SK-N-SH (cell line): ENCODE data around the gene SPEF2. TPM values are rescaled to one million over a fixed set of nuclear protein-coding genes. Genes with fewer than 3 reads are reported as not detected.
A peak's percentile ranks its signal among the peaks of the same experiment; 100 is the strongest.

ENCODE experiments used
- CTCF ChIA-PET: fragments of 300-600, 350-600 bp; formaldehyde crosslinking; extraction: SDS; loops from one replicate; lab custom pipeline; 2021; lab: Yijun Ruan, JAX
- POLR2A ChIA-PET: fragments of 350-600 bp; sonication (Branson Sonifier 250); formaldehyde crosslinking; extraction: SDS; loops from one replicate; lab custom pipeline; 2020; ENCODE audit warnings: antibody characterized with exemption, inconsistent platforms; lab: Yijun Ruan, JAX
- DNase-seq: peaks from one replicate; pipeline ENCODE4 v3.0.0; 2012
- H2AFZ ChIP-seq: fragments of 200-600 bp; sonication (generic); 2 replicates; pipeline ENCODE4 v1.8.1; 2016; ENCODE audit warnings: antibody characterized with exemption, mild to moderate bottlenecking, low read depth
- H3F3A ChIP-seq: fragments of 200-600 bp; sonication (generic); replicated peaks from 2 replicates; pipeline ENCODE3; 2016; ENCODE audit warnings: antibody characterized with exemption, mild to moderate bottlenecking; ENCODE audit not compliant: insufficient read depth
- H3K27ac ChIP-seq, 2 experiments: fragments of 200-500 bp in 1 of 2; fragments of 200-600 bp in 1 of 2; sonication (Bioruptor generic) in 1 of 2; sonication (generic), shearing (Covaris generic) in 1 of 2; 2 replicates each; pipeline versions ENCODE4 v1.5.1 to v1.6.1; 2014 to 2016; ENCODE audit warnings: low read depth in 2 of 2, inconsistent platforms in 1 of 2, low read length in 1 of 2, mild to moderate bottlenecking in 1 of 2, mixed read lengths in 1 of 2
- H3K27me3 ChIP-seq: fragments of 200-600 bp; sonication (generic), shearing (Covaris generic); 2 replicates; pipeline ENCODE4 v1.6.1; 2016; ENCODE audit warnings: mixed run types; ENCODE audit not compliant: insufficient read depth
- H3K36me3 ChIP-seq, 2 experiments: fragments of 200-500 bp in 1 of 2; fragments of 200-600 bp in 1 of 2; sonication (Bioruptor generic) in 1 of 2; sonication (generic) in 1 of 2; replicated peaks in 1 of 2; 2 replicates each; pipeline versions ENCODE3 to v1.5.1; 2014 to 2016; ENCODE audit warnings: low read length in 1 of 2, mild to moderate bottlenecking in 1 of 2; ENCODE audit not compliant: insufficient read depth in 2 of 2, control insufficient read depth in 1 of 2
- H3K4me1 ChIP-seq, 2 experiments: fragments of 200-500 bp in 1 of 2; fragments of 200-600 bp in 1 of 2; sonication (Bioruptor generic) in 1 of 2; sonication (generic), shearing (Covaris generic) in 1 of 2; 2 replicates each; pipeline versions ENCODE4 v1.5.1 to v1.6.1; 2014 to 2016; ENCODE audit warnings: low read depth in 1 of 2, low read length in 1 of 2, mixed run types in 1 of 2; ENCODE audit not compliant: insufficient read depth in 2 of 2, control insufficient read depth in 1 of 2
- H3K4me2 ChIP-seq: fragments of 200-600 bp; sonication (generic), shearing (Covaris generic); 2 replicates; pipeline ENCODE4 v1.6.1; 2017; ENCODE audit warnings: mixed run types
- H3K4me3 ChIP-seq, 2 experiments: fragments of 200-500 bp in 1 of 2; fragments of 200-600 bp in 1 of 2; sonication (Bioruptor generic) in 1 of 2; sonication (generic), shearing (Covaris generic) in 1 of 2; 2 replicates each; pipeline versions ENCODE4 v1.5.1 to v1.8.1; 2014 to 2016; ENCODE audit warnings: low read depth in 2 of 2, inconsistent platforms in 1 of 2, low read length in 1 of 2, mild to moderate bottlenecking in 1 of 2, mixed read lengths in 1 of 2, moderate library complexity in 1 of 2
- H3K79me2 ChIP-seq: fragments of 200-600 bp; sonication (generic); 2 replicates; pipeline ENCODE4 v1.8.1; 2017; ENCODE audit warnings: mild to moderate bottlenecking; ENCODE audit not compliant: insufficient read depth
- H3K9ac ChIP-seq: fragments of 200-600 bp; sonication (generic); 2 replicates; pipeline ENCODE4 v1.6.1; 2017; ENCODE audit warnings: mixed run types
- H3K9me2 ChIP-seq: fragments of 200-600 bp; sonication (generic); 2 replicates; pipeline ENCODE4 v1.6.1; 2017; ENCODE audit warnings: mixed run types
- H3K9me3 ChIP-seq: fragments of 200-600 bp; sonication (generic); 2 replicates; pipeline ENCODE4 v1.6.1; 2017; ENCODE audit warnings: mixed run types, mild to moderate bottlenecking, moderate library complexity
- H4K20me1 ChIP-seq: fragments of 200-600 bp; sonication (generic); 2 replicates; pipeline ENCODE4 v1.6.1; 2017; ENCODE audit warnings: mild to moderate bottlenecking, mixed run types; ENCODE audit not compliant: insufficient read depth
- CHD2 ChIP-seq: fragments of 150-350 bp; IDR thresholded peaks from 2 replicates; pipeline ENCODE4 v1.6.1; 2018; ENCODE audit warnings: low read length; ENCODE audit not compliant: partially characterized antibody
- CTCF ChIP-seq: fragments of 200-600 bp; sonication (generic); IDR thresholded peaks from 2 replicates; pipeline ENCODE4 v1.6.1; 2017; ENCODE audit warnings: antibody characterized with exemption, mild to moderate bottlenecking, moderate library complexity
- ELF1 ChIP-seq: IDR thresholded peaks from 2 replicates; pipeline ENCODE4 v1.4.0; 2012
- EP300 ChIP-seq, 2 experiments: IDR thresholded peaks; 2 replicates each; pipeline versions ENCODE4 v1.4.0 to v1.6.1; 2012; ENCODE audit warnings: borderline replicate concordance in 1 of 2, low read depth in 1 of 2, low read length in 1 of 2
- FOSL2 ChIP-seq: IDR thresholded peaks from 2 replicates; pipeline ENCODE4 v1.4.0; 2012; ENCODE audit warnings: low read depth, mild to moderate bottlenecking, moderate library complexity, borderline replicate concordance
- FOXJ3 ChIP-seq: sonication (generic); formaldehyde crosslinking; IDR thresholded peaks from 2 replicates; pipeline ENCODE4 v1.5.1; 2020; ENCODE audit warnings: mild to moderate bottlenecking, missing genetic modification reagents
- FOXM1 ChIP-seq: IDR thresholded peaks from 2 replicates; pipeline ENCODE4 v1.4.0; 2012; ENCODE audit warnings: low read depth, mild to moderate bottlenecking
- GABPA ChIP-seq: IDR thresholded peaks from 2 replicates; pipeline ENCODE4 v1.4.0; 2012; ENCODE audit warnings: low read depth, mild to moderate bottlenecking
- JUND ChIP-seq: IDR thresholded peaks from 2 replicates; pipeline ENCODE4 v1.4.0; 2012
- MEF2A ChIP-seq: IDR thresholded peaks from 2 replicates; pipeline ENCODE4 v1.4.0; 2012; ENCODE audit warnings: low read depth, borderline replicate concordance
- MXI1 ChIP-seq: IDR thresholded peaks from 2 replicates; pipeline ENCODE4 v1.6.1; 2012; ENCODE audit warnings: mild to moderate bottlenecking, low read depth, low read length, improper control_type of control experiment
- NFIC ChIP-seq: IDR thresholded peaks from 2 replicates; pipeline ENCODE4 v1.4.0; 2012; ENCODE audit warnings: borderline replicate concordance
- RCOR1 ChIP-seq: fragments of 150-350 bp; IDR thresholded peaks from 2 replicates; pipeline ENCODE4 v1.6.1; 2017; ENCODE audit warnings: antibody characterized with exemption, low read length
- REST ChIP-seq: IDR thresholded peaks from 2 replicates; pipeline ENCODE4 v1.6.1; 2012; ENCODE audit warnings: mild to moderate bottlenecking, low read depth, low read length, moderate library complexity
- RXRA ChIP-seq: IDR thresholded peaks from 2 replicates; pipeline ENCODE4 v1.4.0; 2012; ENCODE audit warnings: low read depth, mild to moderate bottlenecking, borderline replicate concordance
- TCF12 ChIP-seq: IDR thresholded peaks from 2 replicates; pipeline ENCODE4 v1.4.0; 2012
- TEAD4 ChIP-seq: IDR thresholded peaks from 2 replicates; pipeline ENCODE4 v1.4.0; 2012; ENCODE audit warnings: mild to moderate bottlenecking, borderline replicate concordance; ENCODE audit not compliant: insufficient read depth
- USF1 ChIP-seq: IDR thresholded peaks from 2 replicates; pipeline ENCODE4 v1.4.0; 2012; ENCODE audit warnings: low read depth, borderline replicate concordance
- USF2 ChIP-seq: fragments of 150-350 bp; IDR thresholded peaks from 2 replicates; pipeline ENCODE4 v1.6.1; 2017; ENCODE audit warnings: antibody characterized with exemption, low read length, low read depth, borderline replicate concordance
- ZBTB33 ChIP-seq: IDR thresholded peaks from 2 replicates; pipeline ENCODE4 v1.4.0; 2012; ENCODE audit warnings: low read depth, borderline replicate concordance
- WGBS: methylation state at CpG from one replicate; pipeline ENCODE4 v1.1.6; 2017; ENCODE audit warnings: low lambda C conversion rate; 5-methylcytosine and 5-hydroxymethylcytosine counted together
- polyA plus RNA-seq, 3 experiments: library from polyadenylated mRNA; depleted of rRNA; stranded (reverse); fragments of >200 nt; gene quantifications; 2 replicates each; pipeline ENCODE4 v1.2.3, GENCODE V29; 2012

SPEF2 gene
- polyA plus RNA-seq, 1 of the 3 experiments (the other 2 are of a cell fraction) = 1.6 TPM

GRCh38 chr5:35623991-35624390 lies 6.3 kb downstream of the SPEF2 start:
- POLR2A ChIA-PET = no interaction called here
- H3K4me2 ChIP-seq = no peak overlapping the region

GRCh38 chr5:35626108-35626507 lies 8.4 kb downstream of the SPEF2 start:
- 71% methylated on average over 1 of the region's 1 CpG for WGBS
- Histone ChIP-seq H3F3A (no peaks in the 10 kb centered on the region), H4K20me1 (no peaks in the 10 kb centered on the region), H3K36me3 (no peaks in the 10 kb centered on the region), H3K4me2 (no peak overlapping the region), H3K27me3 (no peaks in the 10 kb centered on the region), H3K9me3 (no peaks in the 10 kb centered on the region), H3K4me1 (no peaks in the 10 kb centered on the region), H3K4me3 (no peak overlapping the region), H3K27ac (peak overlapping the region in 1 of 2 experiments; percentile 30; a peak in 1 of 4 replicates), H3K9me2 (no peaks in the 10 kb centered on the region), H2AFZ (no peak overlapping the region; the same call in 1 of the 2 replicates), H3K9ac (no peak overlapping the region), H3K79me2 (no peaks in the 10 kb centered on the region)
- ChIA-PET CTCF (interaction anchor here (0.7 to 4.1 kb wide), 4 partner anchors 8 to 299 kb away, joined by 3 to 16 read pairs (median 6); partner anchors contain the start of gene SPEF2), POLR2A (no interaction called here)
- no peak for DNase-seq
- TF ChIP-seq MXI1 (no peak), TEAD4 (no peak), FOXJ3 (CRISPR knock-in tag) (no peak), FOXM1 (no peak), REST (no peak), CTCF (no peak), EP300 (IDR thresholded peaks at IDR 0.05; ENCODE audit: borderline replicate concordance in 1 of 2, low read depth in 1 of 2, low read length in 1 of 2) (no peak), CHD2 (no peak), NFIC (no peak), ZBTB33 (no peak), GABPA (no peak)

More at GRCh38 chr5:35623991-35624390, 6.3 kb downstream of the SPEF2 start:
- Histone ChIP-seq H3K36me3 (no peaks in the 10 kb centered on the region), H3K79me2 (no peaks in the 10 kb centered on the region), H4K20me1 (no peaks in the 10 kb centered on the region), H2AFZ (no peak overlapping the region), H3K9me3 (no peaks in the 10 kb centered on the region), H3K27ac (no peak overlapping the region), H3K9ac (no peak overlapping the region), H3F3A (no peaks in the 10 kb centered on the region), H3K27me3 (no peaks in the 10 kb centered on the region), H3K4me1 (no peaks in the 10 kb centered on the region), H3K9me2 (no peaks in the 10 kb centered on the region), H3K4me3 (no peak overlapping the region)
- DNase-seq = no peak
- CTCF ChIA-PET = no interaction called here
- no peak for TF ChIP-seq FOSL2
- no peak for TF ChIP-seq FOXM1
- no peak for TF ChIP-seq USF2
- no peak for TF ChIP-seq JUND
- TF ChIP-seq USF1 = no peak
- no peak for TF ChIP-seq FOXJ3 (CRISPR knock-in tag)
- no peak for TF ChIP-seq ELF1
- TF ChIP-seq CHD2 = no peak
- TF ChIP-seq TCF12 = no peak
- TF ChIP-seq RCOR1 = no peak
- no peak for TF ChIP-seq RXRA
- no peak for TF ChIP-seq MEF2A
- TF ChIP-seq MXI1 = no peak
